ENCODE results near the gene TSC2. TPM values are rescaled to one million over a fixed set of nuclear protein-coding genes. Genes with fewer than 3 reads are reported as not detected.
A peak's percentile ranks its signal among the peaks of the same experiment; 100 is the strongest.

Gene TSC2
- polyA plus RNA-seq (2013, experiment 1 of 2), result 54.6 TPM
- polyA plus RNA-seq (2013, experiment 2 of 2), result 53.2 TPM

- peak within 1 kb of the TSS; percentile 88 for H3K9ac ChIP-seq (ENCODE audit: low read depth, low read length, poor library complexity)
- H4K91ac ChIP-seq (ENCODE audit: low read depth, low read length, poor library complexity), result no peak within 1 kb of the TSS
- peak within 1 kb of the TSS; percentile 85 for H3K4me2 ChIP-seq (ENCODE audit: insufficient read depth, low read length, poor library complexity, severe bottlenecking)
- peaks cover 8 to 11% of the 10 kb centered on the region in 2 donors for H3K4me1 ChIP-seq (ENCODE audit: control insufficient read depth in 2 of 2, insufficient read depth in 1 of 2, low read depth in 1 of 2, low read length in 2 of 2)
- peaks cover 20 to 23% of the 10 kb centered on the region in 2 donors for H3K36me3 ChIP-seq (replicated peaks in 1 of 2; ENCODE audit: control insufficient read depth in 2 of 2, insufficient read depth in 2 of 2, low read length in 2 of 2)
- peak within 1 kb of the TSS; percentile 82 for H2BK5ac ChIP-seq (ENCODE audit: low read length)
- WGBS, 2 donors (ENCODE audit: extremely low coverage in 2 of 2, insufficient read length in 2 of 2, insufficient replicate concordance in 1 of 2), result no CpG with 5 or more reads among the region's 81 CpGs
- no peak within 1 kb of the TSS for H2BK12ac ChIP-seq (ENCODE audit: low read length)
- peak within 1 kb of the TSS; percentile 30 for H3K27ac ChIP-seq (replicated peaks; ENCODE audit: low read length)
- peak within 1 kb of the TSS; percentile 94 for H3K18ac ChIP-seq (ENCODE audit: low read length)
- DNase-seq (ENCODE audit: low spot score), result peak; percentile 96
- H3K79me1 ChIP-seq (ENCODE audit: low read depth, low read length), result peaks cover 9% of the 10 kb centered on the region
- H2BK120ac ChIP-seq (ENCODE audit: low read depth, low read length), result no peak within 1 kb of the TSS
- peak within 1 kb of the TSS; percentile 95 for H2AFZ ChIP-seq (ENCODE audit: low read length)
- H3K9me3 ChIP-seq (replicated peaks in 1 of 2; ENCODE audit: control insufficient read depth in 2 of 2, insufficient read depth in 1 of 2, low read depth in 1 of 2, low read length in 2 of 2), result no peaks in the 10 kb centered on the region
- H4K8ac ChIP-seq (ENCODE audit: low read depth, low read length), result no peak within 1 kb of the TSS
- H3K14ac ChIP-seq (ENCODE audit: low read length), result peak within 1 kb of the TSS; percentile 71
- no peaks in the 10 kb centered on the region for H3K27me3 ChIP-seq (ENCODE audit: control insufficient read depth in 3 of 3, insufficient read depth in 3 of 3, low read depth in 1 of 3, low read length in 3 of 3)
- H3K4ac ChIP-seq (ENCODE audit: low read length), result no peak within 1 kb of the TSS
- peak within 1 kb of the TSS; percentile 87 for H3K4me3 ChIP-seq (ENCODE audit: low read length in 2 of 2)
- peak within 1 kb of the TSS; percentile 56 for H2AK5ac ChIP-seq (ENCODE audit: low read depth, low read length)
- peak within 1 kb of the TSS; percentile 17 for H3K23ac ChIP-seq (ENCODE audit: low read depth, low read length, poor library complexity)
- no peak within 1 kb of the TSS for H2BK15ac ChIP-seq (ENCODE audit: low read length)
Observed at GRCh38 chr16:2047330-2048115, at the start of gene TSC2, which contains the start of gene NTHL1. Gene TSC2 (plus strand): TSS chr16:2047985. CDS start chr16:2048616, 631 bp downstream. Gene NTHL1 (minus strand): TSS chr16:2047834. CDS start chr16:2047823, 11 bp downstream.

DNA sequence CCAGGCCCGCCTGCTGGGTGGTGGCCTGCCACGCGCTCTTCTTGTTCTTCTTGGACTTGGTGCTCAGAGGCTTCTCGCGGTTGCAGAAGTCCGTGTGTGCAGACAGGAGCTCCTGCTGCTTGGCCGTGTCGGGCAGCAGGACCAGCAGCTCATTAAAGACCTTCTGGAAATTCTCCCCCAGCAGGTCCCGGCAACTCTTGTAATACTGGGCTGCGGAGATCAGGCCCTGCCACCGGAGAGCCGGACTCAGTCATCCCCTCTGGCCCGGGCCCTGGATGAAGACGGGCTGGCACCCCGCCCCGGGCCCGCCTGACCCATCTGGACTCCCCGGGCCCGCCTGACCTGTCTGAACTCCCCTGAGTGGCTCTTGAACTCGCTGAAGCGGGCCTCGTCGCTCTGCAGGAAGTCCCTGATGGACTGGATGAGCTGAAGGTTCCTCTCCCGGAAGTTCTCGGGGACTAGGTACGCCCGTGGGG, 49.4 kb upstream of the TSC2 start:
- Histone ChIP-seq H2BK12ac (ENCODE audit: low read length) (no peak overlapping the region), H2AK5ac (ENCODE audit: low read depth, low read length) (no peak overlapping the region), H3K4ac (ENCODE audit: low read length) (no peak overlapping the region), H3K4me1 (ENCODE audit: control insufficient read depth in 2 of 2, insufficient read depth in 1 of 2, low read depth in 1 of 2, low read length in 2 of 2) (no peaks in the 10 kb centered on the region), H3K23ac (ENCODE audit: low read depth, low read length, poor library complexity) (no peak overlapping the region), H4K8ac (ENCODE audit: low read depth, low read length) (no peak overlapping the region), H3K18ac (ENCODE audit: low read length) (no peak overlapping the region), H3K4me2 (ENCODE audit: insufficient read depth, low read length, poor library complexity, severe bottlenecking) (no peak overlapping the region), H3K27me3 (ENCODE audit: control insufficient read depth in 3 of 3, insufficient read depth in 3 of 3, low read depth in 1 of 3, low read length in 3 of 3) (peaks cover 0 to 4% (median 0%) of the 10 kb centered on the region in 3 experiments), H3K79me1 (ENCODE audit: low read depth, low read length) (peaks cover 18% of the 10 kb centered on the region), H2BK5ac (ENCODE audit: low read length) (no peak overlapping the region), H3K36me3 (replicated peaks in 1 of 2; ENCODE audit: control insufficient read depth in 2 of 2, insufficient read depth in 2 of 2, low read length in 2 of 2) (peaks cover 41 to 70% of the 10 kb centered on the region in 2 donors), H3K27ac (replicated peaks; ENCODE audit: low read length) (no peak overlapping the region), H3K14ac (ENCODE audit: low read length) (no peak overlapping the region), H2AFZ (ENCODE audit: low read length) (no peak overlapping the region), H2BK120ac (ENCODE audit: low read depth, low read length) (no peak overlapping the region), H3K9me3 (replicated peaks in 1 of 2; ENCODE audit: control insufficient read depth in 2 of 2, insufficient read depth in 1 of 2, low read depth in 1 of 2, low read length in 2 of 2) (no peaks in the 10 kb centered on the region), H4K91ac (ENCODE audit: low read depth, low read length, poor library complexity) (no peak overlapping the region), H2BK15ac (ENCODE audit: low read length) (no peak overlapping the region), H3K9ac (ENCODE audit: low read depth, low read length, poor library complexity) (no peak overlapping the region), H3K4me3 (ENCODE audit: low read length in 2 of 2) (no peak overlapping the region)
- no CpG with 5 or more reads among the region's 27 CpGs for WGBS, 2 donors (ENCODE audit: extremely low coverage in 2 of 2, insufficient read length in 2 of 2, insufficient replicate concordance in 1 of 2)
- no peak for DNase-seq (ENCODE audit: low spot score)

GRCh38 chr16:1998852-1999801, 48.7 kb upstream of the TSC2 start:
- H3K4me3 ChIP-seq (ENCODE audit: low read length in 2 of 2), result no peak overlapping the region
- no peak overlapping the region for H2AFZ ChIP-seq (ENCODE audit: low read length)
- no peaks in the 10 kb centered on the region for H3K9me3 ChIP-seq (replicated peaks in 1 of 2; ENCODE audit: control insufficient read depth in 2 of 2, insufficient read depth in 1 of 2, low read depth in 1 of 2, low read length in 2 of 2)
- H4K8ac ChIP-seq (ENCODE audit: low read depth, low read length), result no peak overlapping the region
- H3K27me3 ChIP-seq (ENCODE audit: control insufficient read depth in 3 of 3, insufficient read depth in 3 of 3, low read depth in 1 of 3, low read length in 3 of 3), result no peaks in the 10 kb centered on the region
- no peak overlapping the region for H2BK15ac ChIP-seq (ENCODE audit: low read length)
- no peak overlapping the region for H3K23ac ChIP-seq (ENCODE audit: low read depth, low read length, poor library complexity)
- no peak overlapping the region for H3K4ac ChIP-seq (ENCODE audit: low read length)
- WGBS, 2 donors (ENCODE audit: extremely low coverage in 2 of 2, insufficient read length in 2 of 2, insufficient replicate concordance in 1 of 2), result no CpG with 5 or more reads among the region's 39 CpGs
- H3K4me2 ChIP-seq (ENCODE audit: insufficient read depth, low read length, poor library complexity, severe bottlenecking), result no peak overlapping the region
- H3K14ac ChIP-seq (ENCODE audit: low read length), result no peak overlapping the region
- peaks cover 4 to 6% of the 10 kb centered on the region in 2 donors for H3K4me1 ChIP-seq (ENCODE audit: control insufficient read depth in 2 of 2, insufficient read depth in 1 of 2, low read depth in 1 of 2, low read length in 2 of 2)
- H4K91ac ChIP-seq (ENCODE audit: low read depth, low read length, poor library complexity), result no peak overlapping the region
- H2AK5ac ChIP-seq (ENCODE audit: low read depth, low read length), result no peak overlapping the region
- no peak for DNase-seq (ENCODE audit: low spot score)
- H2BK12ac ChIP-seq (ENCODE audit: low read length), result peak overlapping the region; percentile 22
- no peak overlapping the region for H3K27ac ChIP-seq (replicated peaks; ENCODE audit: low read length)
- peaks cover 22% of the 10 kb centered on the region for H3K79me1 ChIP-seq (ENCODE audit: low read depth, low read length)
- peak overlapping the region; percentile 21 for H3K9ac ChIP-seq (ENCODE audit: low read depth, low read length, poor library complexity)
- H3K18ac ChIP-seq (ENCODE audit: low read length), result peak overlapping the region; percentile 28
- peak overlapping the region; percentile 39 for H2BK5ac ChIP-seq (ENCODE audit: low read length)
- H2BK120ac ChIP-seq (ENCODE audit: low read depth, low read length), result no peak overlapping the region
- peaks cover 41 to 74% of the 10 kb centered on the region in 2 donors for H3K36me3 ChIP-seq (replicated peaks in 1 of 2; ENCODE audit: control insufficient read depth in 2 of 2, insufficient read depth in 2 of 2, low read length in 2 of 2)
